Activated CD8-positive, alpha-beta T cell treated with anti-CD3 and anti-CD28 coated beads for 36 hours (primary cell): Measurements from ENCODE around the gene CIAO3. TPM values are rescaled to one million over a fixed set of nuclear protein-coding genes. Genes with fewer than 3 reads are reported as not detected.

Source experiments
- ATAC-seq: fragments of 200-7000 bp; cut with Tn5 transposase; one replicate; pipeline ENCODE4 v1.10.0; 2021; ENCODE audit warnings: mild to moderate bottlenecking, moderate library complexity
- CTCF ChIA-PET: fragments of 350-600 bp; sonication (Branson Sonifier 250); formaldehyde crosslinking; loops from one replicate; lab custom pipeline; 2021; ENCODE audit warnings: antibody characterized with exemption; lab: Charles Lee
- POLR2A ChIA-PET: fragments of 350-600 bp; sonication (Branson Sonifier 250); formaldehyde crosslinking; loops from one replicate; lab custom pipeline; 2021; ENCODE audit warnings: antibody characterized with exemption; lab: Charles Lee
- DNase-seq: peaks from one replicate; pipeline ENCODE4 v3.0.0-alpha.2; 2020
- H3K27ac Mint-ChIP-seq: one replicate; pipeline ENCODE4 v1.8.0; 2021; ENCODE audit warnings: mild to moderate bottlenecking, mixed read lengths
- H3K27me3 Mint-ChIP-seq: one replicate; pipeline ENCODE4 v1.8.0; 2021; ENCODE audit warnings: mixed read lengths
- H3K36me3 Mint-ChIP-seq: one replicate; pipeline ENCODE4 v1.8.0; 2021; ENCODE audit warnings: low read depth, mixed read lengths
- H3K4me1 Mint-ChIP-seq: one replicate; pipeline ENCODE4 v1.8.0; 2021; ENCODE audit warnings: low read depth, mixed read lengths
- H3K4me3 Mint-ChIP-seq: one replicate; pipeline ENCODE4 v1.8.0; 2021; ENCODE audit warnings: mild to moderate bottlenecking, moderate library complexity, mixed read lengths
- H3K9me3 Mint-ChIP-seq: one replicate; pipeline ENCODE4 v1.8.0; 2021; ENCODE audit warnings: mixed read lengths
- intact Hi-C: fragments of 100-400 bp; cut with micrococcal nuclease; formaldehyde crosslinking; loops from one replicate; pipeline ENCODE4 v1.10.0; 2022
- total RNA-seq, 2 experiments: library from RNA; stranded (reverse); gene quantifications; one replicate each; pipeline ENCODE4 v1.2.3, GENCODE V29; 2021
- TF ChIP-seq, protein P1 (sequence below): fragments of 200-600 bp; IDR thresholded peaks from one replicate; pipeline ENCODE4 v1.8.0; 2022; ENCODE audit warnings: antibody characterized with exemption, mild to moderate bottlenecking

CIAO3 gene
- total RNA-seq, 2 experiments from 2014 or later: 21.3 to 25.0 TPM

DNA sequence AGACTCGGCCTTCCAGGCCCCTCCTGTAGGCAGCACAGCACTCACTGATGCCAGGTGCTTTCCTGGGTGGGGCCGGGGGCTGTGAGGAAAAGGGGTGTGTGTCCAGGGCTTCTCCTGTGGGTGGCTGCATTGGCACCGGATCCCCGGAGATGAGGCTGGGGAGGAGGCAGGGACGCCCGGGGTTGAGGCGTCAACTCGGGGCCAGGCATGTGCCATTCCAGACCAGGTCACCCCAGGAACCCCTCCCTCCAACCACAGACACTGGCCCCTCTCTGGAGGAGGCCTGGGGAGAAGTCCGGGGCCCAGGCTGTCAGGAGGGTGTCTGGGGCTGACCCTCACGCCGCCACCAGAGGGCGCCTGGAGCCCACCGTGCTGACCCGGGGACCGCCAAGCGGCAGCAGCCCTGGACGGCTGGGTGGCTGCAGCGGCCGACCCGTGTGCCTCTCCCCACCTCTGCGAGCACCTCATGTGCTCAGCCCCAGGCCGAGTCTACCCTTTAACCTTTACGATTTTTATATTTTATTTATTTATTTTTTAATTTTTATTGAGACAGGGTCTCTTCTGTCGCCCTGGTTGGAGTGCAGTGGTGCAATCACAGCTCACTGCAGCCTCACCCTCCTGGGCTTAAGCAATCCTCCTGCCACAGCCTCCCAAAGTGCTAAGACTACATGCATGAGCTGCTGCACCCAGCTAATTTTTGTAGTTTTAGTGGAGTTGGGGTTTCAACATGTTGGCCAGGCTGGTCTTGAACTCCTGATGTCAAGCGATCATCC, 29.1 kb downstream of the CIAO3 start:
- peaks cover 37% of the 10 kb centered on the region for H3K27me3 Mint-ChIP-seq
- no peak overlapping the region for H3K4me3 Mint-ChIP-seq
- ChIA-PET POLR2A (interaction anchor here (0.9 to 1.7 kb wide), 4 partner anchors 10 to 77 kb away, joined by 3 to 7 read pairs (median 6); partner anchors contain the start of genes ANTKMT and CHTF18), CTCF (interaction anchor here (0.8 to 11.9 kb wide), 18 partner anchors 8 to 286 kb away, joined by 3 to 207 read pairs (median 4); partner anchors contain the start of genes ANTKMT, CCDC78, CHTF18 and CIAO3)
- intact Hi-C loops: loop anchor here (2.0 kb wide), 1 partner anchor 73 kb away; no protein-coding TSS in a partner anchor
- DNase-seq (peak; percentile 85), ATAC-seq (peak; percentile 57)
- H3K9me3 Mint-ChIP-seq: no peaks in the 10 kb centered on the region
- peaks cover 9% of the 10 kb centered on the region for H3K4me1 Mint-ChIP-seq
- TF ChIP-seq, protein P1, sequence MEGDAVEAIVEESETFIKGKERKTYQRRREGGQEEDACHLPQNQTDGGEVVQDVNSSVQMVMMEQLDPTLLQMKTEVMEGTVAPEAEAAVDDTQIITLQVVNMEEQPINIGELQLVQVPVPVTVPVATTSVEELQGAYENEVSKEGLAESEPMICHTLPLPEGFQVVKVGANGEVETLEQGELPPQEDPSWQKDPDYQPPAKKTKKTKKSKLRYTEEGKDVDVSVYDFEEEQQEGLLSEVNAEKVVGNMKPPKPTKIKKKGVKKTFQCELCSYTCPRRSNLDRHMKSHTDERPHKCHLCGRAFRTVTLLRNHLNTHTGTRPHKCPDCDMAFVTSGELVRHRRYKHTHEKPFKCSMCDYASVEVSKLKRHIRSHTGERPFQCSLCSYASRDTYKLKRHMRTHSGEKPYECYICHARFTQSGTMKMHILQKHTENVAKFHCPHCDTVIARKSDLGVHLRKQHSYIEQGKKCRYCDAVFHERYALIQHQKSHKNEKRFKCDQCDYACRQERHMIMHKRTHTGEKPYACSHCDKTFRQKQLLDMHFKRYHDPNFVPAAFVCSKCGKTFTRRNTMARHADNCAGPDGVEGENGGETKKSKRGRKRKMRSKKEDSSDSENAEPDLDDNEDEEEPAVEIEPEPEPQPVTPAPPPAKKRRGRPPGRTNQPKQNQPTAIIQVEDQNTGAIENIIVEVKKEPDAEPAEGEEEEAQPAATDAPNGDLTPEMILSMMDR: peak; percentile 96
- no peaks in the 10 kb centered on the region for H3K36me3 Mint-ChIP-seq
- no peak overlapping the region for H3K27ac Mint-ChIP-seq

DNA sequence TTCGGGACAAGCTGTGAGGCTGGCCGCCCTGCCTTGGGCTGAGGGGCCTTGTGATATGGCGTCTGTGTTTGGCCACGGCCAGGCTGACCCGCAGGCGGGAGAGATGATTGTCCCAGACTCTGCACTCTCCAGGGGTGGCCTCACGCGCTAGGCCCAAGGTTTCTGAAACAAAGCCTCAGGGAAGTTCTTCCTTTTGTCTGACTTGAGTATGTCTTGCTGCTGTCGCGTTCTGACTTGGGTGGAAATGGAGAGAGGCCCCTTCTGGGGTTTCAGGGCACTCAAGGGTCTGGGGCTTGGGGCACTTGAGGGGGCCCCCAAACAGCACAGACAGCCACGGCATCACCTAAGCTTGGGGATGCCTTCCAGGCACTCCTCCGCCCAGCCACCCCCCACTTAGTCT, 29.7 kb downstream of the CIAO3 start:
- DNase-seq: no peak
- TF ChIP-seq, protein P1: no peak
- Mint-ChIP-seq H3K9me3 (no peaks in the 10 kb centered on the region), H3K36me3 (no peaks in the 10 kb centered on the region), H3K4me1 (peaks cover 5% of the 10 kb centered on the region), H3K27ac (no peak overlapping the region), H3K4me3 (no peak overlapping the region), H3K27me3 (peaks cover 43% of the 10 kb centered on the region)
- ChIA-PET POLR2A (interaction anchor here (1.5 kb wide), 1 partner anchor 10 kb away, joined by 6 read pairs; no protein-coding TSS in a partner anchor), CTCF (interaction anchor here (0.7 to 11.9 kb wide), 4 partner anchors 18 to 75 kb away, joined by 4 to 207 read pairs (median 76); partner anchors contain the start of genes ANTKMT, CCDC78, CHTF18 and HAGHL)
- ATAC-seq: no peak
- intact Hi-C loops: no loop called here

DNA sequence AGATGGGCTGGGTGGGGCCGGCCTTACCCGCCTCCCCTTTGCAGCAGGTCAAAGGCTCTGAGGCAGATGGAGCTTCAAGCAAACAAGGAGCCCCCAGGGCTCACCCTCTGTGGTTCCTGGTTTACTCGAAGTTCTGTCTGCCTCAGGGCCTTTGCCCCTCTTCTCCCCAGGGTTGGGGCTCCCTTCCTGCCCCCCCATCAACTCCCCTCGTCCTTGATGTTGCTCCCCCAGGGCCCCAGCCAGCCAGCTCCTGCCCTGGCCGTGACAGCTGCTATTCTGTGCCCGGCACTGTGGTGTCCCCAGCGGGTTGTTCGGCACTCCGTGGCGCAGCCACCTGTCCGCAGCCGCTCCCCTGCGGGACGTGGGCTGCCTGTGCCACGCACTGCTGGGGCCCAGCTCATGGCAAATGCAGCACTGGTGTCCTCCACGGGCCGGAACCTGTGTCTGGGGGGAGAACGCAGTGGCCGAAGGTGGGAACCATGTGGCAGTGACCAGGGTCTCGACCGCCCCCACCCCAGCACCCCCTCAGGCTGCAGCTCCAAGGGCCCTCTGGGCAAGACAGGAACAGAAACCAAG, 30.2 kb downstream of the CIAO3 start:
- ChIA-PET CTCF (interaction anchor here (0.7 to 11.9 kb wide), 5 partner anchors 19 to 392 kb away, joined by 3 to 207 read pairs (median 4); partner anchors contain the start of genes ANTKMT, CCDC78, CHTF18 and HAGHL), POLR2A (interaction anchor here (0.7 to 1.5 kb wide), 2 partner anchors 9 to 15 kb away, joined by 3 to 6 read pairs; no protein-coding TSS in a partner anchor)
- ATAC-seq (no peak), DNase-seq (no peak)
- Mint-ChIP-seq H3K27me3 (peaks cover 43% of the 10 kb centered on the region), H3K27ac (no peak overlapping the region), H3K36me3 (no peaks in the 10 kb centered on the region), H3K9me3 (no peaks in the 10 kb centered on the region), H3K4me3 (no peak overlapping the region), H3K4me1 (peaks cover 2% of the 10 kb centered on the region)
- TF ChIP-seq, protein P1: no peak
- intact Hi-C loops: no loop called here

DNA sequence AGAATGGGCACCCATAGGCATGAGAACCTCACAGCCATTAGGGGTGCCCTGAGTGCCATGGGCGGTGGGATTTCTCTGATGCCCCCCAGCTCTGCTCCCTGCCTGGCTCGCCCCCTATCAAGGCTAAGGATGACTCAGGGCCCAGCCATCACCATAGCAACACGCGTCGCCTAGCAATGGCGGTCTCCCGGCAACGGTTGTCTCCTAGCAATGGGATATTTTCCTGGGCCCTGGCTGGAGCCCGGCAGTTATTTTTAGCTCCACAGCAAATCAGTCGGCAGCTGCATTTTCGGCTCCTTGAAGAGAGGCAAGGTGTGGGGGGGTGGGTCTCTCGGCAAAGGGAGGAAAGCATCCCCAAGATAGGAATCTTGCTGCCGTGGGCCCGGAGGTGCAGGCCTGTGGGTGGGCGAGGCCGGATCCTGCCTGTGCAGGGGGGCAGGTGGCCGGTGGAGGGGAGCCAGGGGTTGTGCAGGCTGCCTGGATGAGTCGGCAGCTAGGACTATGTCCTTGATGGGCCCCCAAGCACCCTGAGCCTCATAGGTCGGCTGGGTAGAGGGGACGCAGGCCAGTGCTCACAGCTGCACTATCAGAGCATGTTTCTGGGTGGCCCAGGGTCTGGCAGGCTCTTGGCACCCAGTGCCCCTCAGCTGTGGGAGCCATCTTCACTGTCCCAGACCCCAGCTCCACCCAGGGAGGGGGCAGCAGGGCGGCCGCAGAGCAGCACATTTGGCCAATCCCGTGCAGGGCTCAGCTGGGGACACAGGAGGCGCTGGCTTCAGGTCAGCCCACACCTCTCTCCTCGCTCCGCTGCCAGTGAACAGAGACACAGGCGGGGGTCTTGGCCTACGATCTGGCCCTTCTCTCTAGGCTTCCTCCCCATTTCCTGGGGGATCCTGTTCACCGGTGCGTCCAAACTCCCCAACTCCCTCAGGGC, 31.0 kb downstream of the CIAO3 start:
- CTCF ChIA-PET: interaction anchor here (1.0 to 11.9 kb wide), 4 partner anchors 20 to 393 kb away, joined by 3 to 207 read pairs (median 76); partner anchors contain the start of genes ANTKMT, CCDC78, CHTF18 and HAGHL
- POLR2A ChIA-PET: interaction anchor here (0.7 to 1.5 kb wide), 2 partner anchors 8 to 16 kb away, joined by 3 to 6 read pairs; no protein-coding TSS in a partner anchor
- Mint-ChIP-seq H3K9me3 (no peaks in the 10 kb centered on the region), H3K4me3 (no peak overlapping the region), H3K27me3 (peaks cover 43% of the 10 kb centered on the region), H3K36me3 (no peaks in the 10 kb centered on the region), H3K27ac (no peak overlapping the region), H3K4me1 (peaks cover 2% of the 10 kb centered on the region)
- TF ChIP-seq, protein P1: no peak
- no peak for ATAC-seq
- intact Hi-C loops: no loop called here
- DNase-seq: peak; percentile 55
